HG02938 (cell line): Measurements from ENCODE around the gene MEGF11.

Experiments used
- ATAC-seq: cut with Tn5 transposase; IDR thresholded peaks from one replicate; pipeline ENCODE4 v1.9.1; 2021; ENCODE audit warnings: mild to moderate bottlenecking, moderate library complexity; ENCODE audit not compliant: unreplicated experiment

MEGF11 gene

GRCh38 chr15:66039117-66039871 lies 214.3 kb downstream of the MEGF11 start:
- no peak for ATAC-seq

GRCh38 chr15:66038387-66039116 lies 215.0 kb downstream of the MEGF11 start:
- no peak for ATAC-seq

- no peak for ATAC-seq
These were observed 216.7 kb downstream of the MEGF11 start for GRCh38 chr15:66036859-66037258.

- ATAC-seq: no peak
These were observed 217.6 kb downstream of the MEGF11 start for GRCh38 chr15:66035901-66036300.

- no peak for ATAC-seq
These were observed 220.4 kb downstream of the MEGF11 start for GRCh38 chr15:66033143-66033542.

GRCh38 chr15:66032006-66032405 lies 221.5 kb downstream of the MEGF11 start:
- ATAC-seq: no peak

- no peak for ATAC-seq
These were observed 222.9 kb downstream of the MEGF11 start for GRCh38 chr15:66030650-66031049.

- ATAC-seq: no peak
These were observed 223.9 kb downstream of the MEGF11 start for GRCh38 chr15:66029650-66030049.

- ATAC-seq: no peak
These were observed 226.2 kb downstream of the MEGF11 start for GRCh38 chr15:66027268-66027805.

- ATAC-seq: no peak
These were observed 227.6 kb downstream of the MEGF11 start for GRCh38 chr15:66025972-66026371.

- no peak for ATAC-seq
These were observed 228.5 kb downstream of the MEGF11 start for GRCh38 chr15:66025015-66025452.

- ATAC-seq: no peak
These were observed 229.4 kb downstream of the MEGF11 start for GRCh38 chr15:66024116-66024515.

GRCh38 chr15:66023311-66023972 lies 230.1 kb downstream of the MEGF11 start:
- ATAC-seq: no peak

- ATAC-seq: no peak
These were observed 231.4 kb downstream of the MEGF11 start for GRCh38 chr15:66022163-66022525.

GRCh38 chr15:66021496-66022162 lies 231.9 kb downstream of the MEGF11 start:
- ATAC-seq: no peak

GRCh38 chr15:66019826-66020398 lies 233.6 kb downstream of the MEGF11 start:
- no peak for ATAC-seq

- no peak for ATAC-seq
These were observed 234.2 kb downstream of the MEGF11 start for GRCh38 chr15:66019368-66019767.

GRCh38 chr15:66018488-66018797 lies 235.1 kb downstream of the MEGF11 start:
- no peak for ATAC-seq

- no peak for ATAC-seq
These were observed 235.6 kb downstream of the MEGF11 start for GRCh38 chr15:66017792-66018487.

- no peak for ATAC-seq
These were observed 236.6 kb downstream of the MEGF11 start for GRCh38 chr15:66017000-66017399.
